ENCODE data around the gene AGPAT2.

AGPAT2 gene

GRCh38 chr9:136700959-136701667 is 13.9 kb upstream of the AGPAT2 start:
- peak; percentile 40 for DNase-seq

GRCh38 chr9:136700304-136700703 is 13.0 kb upstream of the AGPAT2 start:
- DNase-seq: no peak

GRCh38 chr9:136698635-136699246 is 11.5 kb upstream of the AGPAT2 start:
- DNase-seq: no peak

- DNase-seq: no peak
These were observed 10.7 kb upstream of the AGPAT2 start for GRCh38 chr9:136697821-136698526.

GRCh38 chr9:136697146-136697820 is 10.0 kb upstream of the AGPAT2 start:
- no peak for DNase-seq

GRCh38 chr9:136696502-136696901 is 9.2 kb upstream of the AGPAT2 start:
- DNase-seq: no peak

GRCh38 chr9:136695955-136696354 is 8.7 kb upstream of the AGPAT2 start:
- no peak for DNase-seq

- DNase-seq: no peak
These were observed 8.2 kb upstream of the AGPAT2 start for GRCh38 chr9:136695435-136695895.

GRCh38 chr9:136694872-136695247 is 7.6 kb upstream of the AGPAT2 start:
- DNase-seq: no peak

- DNase-seq: peak; percentile 41
These were observed 7.1 kb upstream of the AGPAT2 start for GRCh38 chr9:136694163-136694871.

- DNase-seq: peak; percentile 17
These were observed 6.4 kb upstream of the AGPAT2 start for GRCh38 chr9:136693490-136694162.

- no peak for DNase-seq
These were observed 5.9 kb upstream of the AGPAT2 start for GRCh38 chr9:136693135-136693489.

GRCh38 chr9:136692185-136693134 is 5.2 kb upstream of the AGPAT2 start:
- DNase-seq: no peak

- DNase-seq: no peak
These were observed 4.3 kb upstream of the AGPAT2 start for GRCh38 chr9:136691316-136692184.

- no peak for DNase-seq
These were observed 3.6 kb upstream of the AGPAT2 start for GRCh38 chr9:136690806-136691261.

- DNase-seq: no peak
These were observed 3.0 kb upstream of the AGPAT2 start for GRCh38 chr9:136690104-136690805.

GRCh38 chr9:136689108-136689460 is 1.8 kb upstream of the AGPAT2 start:
- no peak for DNase-seq

- DNase-seq: no peak
These were observed 1.2 kb upstream of the AGPAT2 start for GRCh38 chr9:136688274-136689107.
